ENCODE results near the gene MOB3C.

MOB3C gene

DNA sequence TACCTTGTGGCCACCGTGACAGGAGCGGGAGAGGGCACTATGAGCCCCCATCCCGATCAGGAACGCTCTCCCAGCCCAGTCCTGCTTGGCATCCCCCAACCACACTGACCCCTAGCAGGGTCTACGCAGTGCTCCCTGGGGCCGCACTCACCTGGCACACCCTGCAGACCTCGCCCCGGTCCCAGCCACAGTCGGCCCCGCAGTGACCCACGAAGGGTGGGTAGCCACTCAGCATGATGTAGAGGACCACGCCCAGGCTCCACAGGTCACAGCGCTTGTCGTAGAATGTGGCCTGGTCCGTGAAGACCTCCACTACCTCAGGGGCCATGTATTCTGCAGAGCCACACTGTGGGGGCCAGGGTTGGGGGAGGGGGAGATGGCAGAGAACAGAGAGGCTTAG is 54.1 kb downstream of the MOB3C start:
- Mint-ChIP-seq H3K27me3 (ENCODE audit: low read depth) (peaks cover 3% of the 10 kb centered on the region), H3K4me1 (no peaks in the 10 kb centered on the region), H3K4me3 (no peak overlapping the region), H3K9me3 (no peaks in the 10 kb centered on the region), H3K27ac (no peak overlapping the region), H3K36me3 (ENCODE audit: low read depth) (peaks cover 39% of the 10 kb centered on the region)
- TF ChIP-seq, protein P1, sequence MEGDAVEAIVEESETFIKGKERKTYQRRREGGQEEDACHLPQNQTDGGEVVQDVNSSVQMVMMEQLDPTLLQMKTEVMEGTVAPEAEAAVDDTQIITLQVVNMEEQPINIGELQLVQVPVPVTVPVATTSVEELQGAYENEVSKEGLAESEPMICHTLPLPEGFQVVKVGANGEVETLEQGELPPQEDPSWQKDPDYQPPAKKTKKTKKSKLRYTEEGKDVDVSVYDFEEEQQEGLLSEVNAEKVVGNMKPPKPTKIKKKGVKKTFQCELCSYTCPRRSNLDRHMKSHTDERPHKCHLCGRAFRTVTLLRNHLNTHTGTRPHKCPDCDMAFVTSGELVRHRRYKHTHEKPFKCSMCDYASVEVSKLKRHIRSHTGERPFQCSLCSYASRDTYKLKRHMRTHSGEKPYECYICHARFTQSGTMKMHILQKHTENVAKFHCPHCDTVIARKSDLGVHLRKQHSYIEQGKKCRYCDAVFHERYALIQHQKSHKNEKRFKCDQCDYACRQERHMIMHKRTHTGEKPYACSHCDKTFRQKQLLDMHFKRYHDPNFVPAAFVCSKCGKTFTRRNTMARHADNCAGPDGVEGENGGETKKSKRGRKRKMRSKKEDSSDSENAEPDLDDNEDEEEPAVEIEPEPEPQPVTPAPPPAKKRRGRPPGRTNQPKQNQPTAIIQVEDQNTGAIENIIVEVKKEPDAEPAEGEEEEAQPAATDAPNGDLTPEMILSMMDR (IDR thresholded peaks at IDR 0.05; ENCODE audit: unreplicated experiment in 3 of 3) = no peak

DNA sequence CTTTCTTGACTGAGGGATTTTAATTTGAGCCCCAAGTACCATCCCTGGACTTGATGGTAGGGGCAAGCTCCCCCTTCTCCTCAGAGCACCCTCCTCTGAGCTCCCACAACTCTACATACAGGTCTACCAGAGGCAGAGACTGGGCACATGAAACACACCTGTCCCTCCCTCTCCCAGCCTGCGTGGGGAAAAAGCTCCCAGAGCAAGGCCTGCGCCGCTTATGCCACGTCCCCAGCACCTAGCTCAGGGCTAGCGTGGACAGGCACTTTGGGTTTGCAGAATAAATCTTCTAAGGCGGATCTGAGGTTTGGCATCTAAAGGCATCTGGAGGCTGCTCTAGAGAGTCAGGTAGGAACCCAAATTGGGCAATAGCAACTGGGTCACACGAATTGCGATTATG is 57.6 kb downstream of the MOB3C start:
- Mint-ChIP-seq H3K27me3 (ENCODE audit: low read depth) (peaks cover 7% of the 10 kb centered on the region), H3K27ac (no peak overlapping the region), H3K36me3 (ENCODE audit: low read depth) (peaks cover 19% of the 10 kb centered on the region), H3K4me3 (no peak overlapping the region), H3K4me1 (no peaks in the 10 kb centered on the region), H3K9me3 (no peaks in the 10 kb centered on the region)
- TF ChIP-seq, protein P1 (IDR thresholded peaks at IDR 0.05; ENCODE audit: unreplicated experiment in 3 of 3) = no peak

DNA sequence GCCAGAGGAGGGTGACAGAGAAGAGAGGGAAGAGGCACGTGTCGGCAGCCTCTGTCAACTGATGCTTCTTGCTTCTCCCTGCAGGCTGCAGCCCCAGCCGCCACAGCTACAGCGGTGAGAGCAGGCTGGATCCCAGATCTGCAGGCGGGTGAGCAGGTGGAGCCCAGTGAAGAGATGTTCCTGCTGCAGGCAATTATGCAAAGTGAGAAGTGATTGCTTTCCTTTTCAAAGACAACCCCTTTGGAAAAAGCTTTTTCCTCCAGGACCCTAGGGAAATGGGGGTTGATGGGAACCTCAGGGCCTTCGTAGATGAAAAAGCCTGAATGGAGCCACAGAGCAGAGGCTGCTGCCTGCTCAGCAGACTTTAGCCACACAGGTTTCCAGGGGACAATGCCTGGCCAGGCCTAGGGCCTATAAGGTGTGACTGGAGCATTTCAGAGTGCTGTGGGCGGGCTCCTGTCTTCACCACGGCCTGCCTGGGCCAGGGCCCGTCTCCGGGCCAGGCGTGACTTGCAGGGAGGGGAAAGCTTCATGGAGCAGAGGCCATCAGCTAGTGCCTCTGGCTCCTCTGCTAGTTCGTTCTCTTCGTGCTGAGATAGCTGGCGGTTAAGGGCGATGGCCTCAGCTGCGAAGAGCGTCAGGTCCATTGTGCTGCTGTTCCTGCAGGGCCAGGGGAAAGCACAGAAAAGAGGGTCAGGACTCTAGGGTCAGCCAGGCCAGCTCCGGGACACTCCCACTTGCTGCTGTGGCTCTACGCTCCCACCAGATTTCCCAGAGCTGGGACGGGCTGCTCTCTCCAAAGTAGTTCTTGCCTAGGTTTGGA is 58.3 kb downstream of the MOB3C start:
- Mint-ChIP-seq H3K4me3 (no peak overlapping the region), H3K36me3 (ENCODE audit: low read depth) (peaks cover 17% of the 10 kb centered on the region), H3K27me3 (ENCODE audit: low read depth) (peaks cover 10% of the 10 kb centered on the region), H3K27ac (no peak overlapping the region), H3K9me3 (no peaks in the 10 kb centered on the region), H3K4me1 (no peaks in the 10 kb centered on the region)
- TF ChIP-seq, protein P1 (IDR thresholded peaks at IDR 0.05; ENCODE audit: unreplicated experiment in 3 of 3) = no peak

Data from nephron (organoid).